A549 (cell line): ENCODE results near the gene DPEP3. TPM values are rescaled to one million over a fixed set of nuclear protein-coding genes. Genes with fewer than 3 reads are reported as not detected.
A peak's percentile ranks its signal among the peaks of the same experiment; 100 is the strongest.

Source experiments
- ATAC-seq, 2 experiments: fragments of 200-7000 bp in 1 of 2; fragments of >200 bp in 1 of 2; cut with Nextera tagmentation in 1 of 2; cut with Tn5 transposase in 1 of 2; 3 replicates each; pipeline versions ENCODE4 v1.8.0 to v1.9.1; 2018 to 2020; ENCODE audit warnings: mild to moderate bottlenecking in 1 of 2, moderate library complexity in 1 of 2
- CTCF ChIA-PET: fragments of 300-600 bp; sonication (Branson Sonifier 250); formaldehyde crosslinking; extraction: SDS; loops from one replicate; lab custom pipeline; 2021; ENCODE audit warnings: antibody characterized with exemption, inconsistent platforms; lab: Yijun Ruan, JAX
- POLR2A ChIA-PET: fragments of 350-600 bp; formaldehyde crosslinking; extraction: SDS; loops from one replicate; lab custom pipeline; 2021; ENCODE audit warnings: antibody characterized with exemption, inconsistent platforms; lab: Yijun Ruan, JAX
- DNase-seq, 2 experiments: peaks; one replicate each; pipeline versions ENCODE4 v3.0.0 to v3.0.0-alpha.2; 2011 to 2016; ENCODE audit warnings: low read depth in 1 of 2, low spot score in 1 of 2
- FAIRE-seq: peaks from 2 replicates; lab custom pipeline; 2011; peaks lifted over from hg19 to GRCh38; lab: Jason Lieb, UNC
- H3K27ac ChIP-seq, 2 experiments: fragments of >200 bp; sonication (Bioruptor Twin); formaldehyde crosslinking; 3 replicates each; pipeline ENCODE4 v1.5.1; 2016 to 2017
- H3K4me1 ChIP-seq: fragments of >200 bp; sonication (Bioruptor Twin); formaldehyde crosslinking; 3 replicates; pipeline ENCODE4 v1.6.1; 2016
- H3K4me2 ChIP-seq: fragments of >200 bp; sonication (Bioruptor Twin); formaldehyde crosslinking; 3 replicates; pipeline ENCODE4 v1.6.1; 2016
- H3K4me3 ChIP-seq: fragments of >200 bp; sonication (Bioruptor Twin); formaldehyde crosslinking; 3 replicates; pipeline ENCODE4 v1.5.1; 2016
- H3K9me3 ChIP-seq: fragments of >200 bp; sonication (Bioruptor Twin); formaldehyde crosslinking; 3 replicates; pipeline ENCODE4 v1.6.1; 2016
- CBX2 ChIP-seq: fragments of 200-600 bp; sonication (generic); IDR thresholded peaks from 2 replicates; pipeline ENCODE4 v1.6.1; 2016; ENCODE audit warnings: low read depth, mild to moderate bottlenecking, borderline replicate concordance
- CBX8 ChIP-seq: fragments of 200-600 bp; sonication (generic); IDR thresholded peaks from 2 replicates; pipeline ENCODE4 v1.6.1; 2016
- CHD2 ChIP-seq: fragments of 150-350 bp; IDR thresholded peaks from 2 replicates; pipeline ENCODE4 v1.6.1; 2014; ENCODE audit warnings: low read length; ENCODE audit not compliant: partially characterized antibody
- CHD4 ChIP-seq: fragments of 200-600 bp; sonication (generic); IDR thresholded peaks from 2 replicates; pipeline ENCODE4 v1.6.1; 2016; ENCODE audit warnings: antibody characterized with exemption, mild to moderate bottlenecking, borderline replicate concordance
- EHF ChIP-seq: fragments of 250-450 bp; sonication (Bioruptor Pico); IDR thresholded peaks from 2 replicates; pipeline ENCODE4 v1.5.0; 2020; ENCODE audit warnings: mild to moderate bottlenecking
- EP300 ChIP-seq, 2 experiments: fragments of >200 bp; sonication (Bioruptor Twin); formaldehyde crosslinking; IDR thresholded peaks; 2 replicates in 1 of 2; 3 replicates in 1 of 2; pipeline ENCODE4 v1.6.1; 2016 to 2017
- FOSB ChIP-seq: fragments of 250-450 bp; sonication (Bioruptor Pico); IDR thresholded peaks from 2 replicates; pipeline ENCODE4 v1.5.0; 2020; ENCODE audit warnings: mild to moderate bottlenecking, moderate library complexity
- HDAC2 ChIP-seq: fragments of 200-600 bp; sonication (generic); IDR thresholded peaks from 2 replicates; pipeline ENCODE4 v1.6.1; 2016
- HEYL ChIP-seq: fragments of 250-450 bp; sonication (Bioruptor Pico); IDR thresholded peaks from 2 replicates; pipeline ENCODE4 v1.8.0; 2021; ENCODE audit warnings: mild to moderate bottlenecking, moderate library complexity
- HOXA7 ChIP-seq: fragments of 250-450 bp; sonication (Bioruptor Pico); IDR thresholded peaks from 2 replicates; pipeline ENCODE4 v1.5.0; 2020; ENCODE audit warnings: mild to moderate bottlenecking, moderate library complexity
- HOXB13 ChIP-seq: fragments of 250-450 bp; sonication (Bioruptor Pico); IDR thresholded peaks from 2 replicates; pipeline ENCODE4 v1.5.0; 2020; ENCODE audit warnings: low read depth, mild to moderate bottlenecking, moderate library complexity
- JUNB ChIP-seq: fragments of >200 bp; sonication (Bioruptor Twin); formaldehyde crosslinking; IDR thresholded peaks from 2 replicates; pipeline ENCODE4 v1.6.1; 2016
- KDM5A ChIP-seq: fragments of 200-600 bp; sonication (generic); IDR thresholded peaks from 2 replicates; pipeline ENCODE4 v1.6.1; 2016; ENCODE audit warnings: antibody characterized with exemption, mild to moderate bottlenecking
- MAFK ChIP-seq: fragments of 450-650 bp; IDR thresholded peaks from 2 replicates; pipeline ENCODE4 v1.6.1; 2014; ENCODE audit not compliant: partially characterized antibody
- MAZ ChIP-seq: fragments of 150-350 bp; IDR thresholded peaks from 2 replicates; pipeline ENCODE4 v1.6.1; 2014; ENCODE audit warnings: antibody characterized with exemption, low read depth, low read length, borderline replicate concordance
- NPAS2 ChIP-seq: fragments of 250-450 bp; sonication (Bioruptor Pico); IDR thresholded peaks from 2 replicates; pipeline ENCODE4 v1.8.0; 2022; ENCODE audit warnings: mild to moderate bottlenecking, moderate library complexity, borderline replicate concordance
- PHF8 ChIP-seq: fragments of 200-600 bp; sonication (generic); IDR thresholded peaks from 2 replicates; pipeline ENCODE4 v1.6.1; 2016; ENCODE audit warnings: low read depth, mild to moderate bottlenecking, antibody characterized with exemption, moderate library complexity, borderline replicate concordance
- POLR2A ChIP-seq: IDR thresholded peaks from 2 replicates; pipeline ENCODE4 v1.6.1; 2012; ENCODE audit warnings: mild to moderate bottlenecking, low read length
- POLR2AphosphoS2 ChIP-seq: conservative IDR thresholded peaks from 2 replicates; pipeline ENCODE4 v1.6.1; 2012; ENCODE audit warnings: low read length, improper control_type of control experiment, inconsistent platforms
- RAD21 ChIP-seq, 2 experiments: fragments of >200 bp in 1 of 2; sonication (Bioruptor Twin) in 1 of 2; formaldehyde crosslinking in 1 of 2; IDR thresholded peaks in 1 of 2; conservative IDR thresholded peaks in 1 of 2; 2 replicates in 1 of 2; 3 replicates in 1 of 2; pipeline ENCODE4 v1.6.1; 2012 to 2018; ENCODE audit warnings: inconsistent platforms in 1 of 2
- RARB ChIP-seq: fragments of 250-450 bp; sonication (Bioruptor Pico); IDR thresholded peaks from 2 replicates; pipeline ENCODE4 v1.8.0; 2021; ENCODE audit warnings: mild to moderate bottlenecking, moderate library complexity
- RCOR1 ChIP-seq: fragments of 150-350 bp; IDR thresholded peaks from 2 replicates; pipeline ENCODE4 v1.6.1; 2014; ENCODE audit warnings: antibody characterized with exemption, low read length, low read depth
- RNF2 ChIP-seq: fragments of 200-600 bp; sonication (generic); IDR thresholded peaks from 2 replicates; pipeline ENCODE4 v1.6.1; 2016; ENCODE audit warnings: low read depth, mild to moderate bottlenecking, antibody characterized with exemption, moderate library complexity, borderline replicate concordance
- WGBS: methylation state at CpG from one replicate; pipeline ENCODE4 v1.1.6; 2017; ENCODE audit errors: missing lambda C conversion rate; 5-methylcytosine and 5-hydroxymethylcytosine counted together
- polyA plus RNA-seq, 4 experiments: library from polyadenylated mRNA; depleted of rRNA in 3 of 4; stranded (reverse); fragments of >200 nt; fragmentation: RNase III in 1 of 4; extraction: RNeasy Plus Mini Kit Qiagen cat#74134 plus additional on column Dnase treatment in 1 of 4; gene quantifications; 2 replicates in 3 of 4; 3 replicates in 1 of 4; pipeline ENCODE4 v1.2.3, GENCODE V29; 2011 to 2017
- TF ChIP-seq, protein P1 (sequence below): fragments of >200 bp; sonication (Bioruptor Twin); formaldehyde crosslinking; IDR thresholded peaks from 2 replicates; pipeline ENCODE4 v1.6.1; 2016
- TF ChIP-seq, protein P2 (sequence below): fragments of >200 bp; sonication (Bioruptor Twin); formaldehyde crosslinking; IDR thresholded peaks from 3 replicates; pipeline ENCODE4 v1.6.1; 2016
- TF ChIP-seq, protein P3 (sequence below): fragments of 250-450 bp; sonication (Bioruptor Pico); IDR thresholded peaks from 2 replicates; pipeline ENCODE4 v1.5.0; 2020; ENCODE audit warnings: low read depth, mild to moderate bottlenecking, moderate library complexity

Gene DPEP3
- polyA plus RNA-seq, 2 of the 4 experiments (the other 2 are of a cell fraction) = not detected

DNA sequence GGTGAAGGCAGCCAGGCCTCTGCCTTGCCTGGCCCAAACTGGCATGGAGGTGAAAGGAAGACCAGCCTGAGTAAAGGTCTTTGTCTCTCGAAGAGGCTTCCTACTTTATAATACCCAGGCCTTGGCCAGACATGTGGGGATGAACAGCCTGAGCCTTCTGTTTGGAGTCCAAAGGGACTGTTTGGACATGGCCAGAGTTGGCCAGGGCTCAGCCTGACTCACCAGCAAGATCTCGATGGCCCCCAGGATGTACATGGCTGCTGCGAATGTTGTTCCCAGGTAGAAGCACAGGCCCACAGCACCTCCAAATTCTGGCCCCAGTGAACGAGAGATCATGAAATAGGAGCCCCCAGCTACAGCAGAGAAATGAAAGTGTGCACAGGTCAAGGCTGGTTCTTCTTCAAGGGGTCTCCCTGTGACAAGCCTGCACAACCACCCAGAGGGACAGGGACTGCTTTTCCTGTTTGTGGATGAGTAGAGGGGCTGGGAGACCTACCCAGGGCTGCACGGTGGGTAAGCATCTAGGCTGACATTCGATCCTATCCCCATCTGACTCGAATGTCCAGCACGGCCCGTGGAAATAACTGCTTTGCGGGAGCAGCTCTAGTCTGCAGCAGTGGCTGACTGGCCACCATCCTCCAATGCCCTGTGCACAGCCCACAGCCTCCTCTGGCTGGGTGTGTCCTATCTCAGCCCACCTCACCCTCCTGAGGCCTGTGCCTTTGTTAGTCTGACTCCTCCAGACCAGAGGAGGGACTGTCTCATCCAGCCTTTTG, 25.7 kb downstream of the DPEP3 start:
- Histone ChIP-seq H3K4me1 (no peaks in the 10 kb centered on the region), H3K4me3 (no peak overlapping the region), H3K27ac (no peak overlapping the region), H3K9me3 (no peaks in the 10 kb centered on the region), H3K4me2 (no peak overlapping the region)
- ChIA-PET CTCF (interaction anchor here (0.8 to 8.4 kb wide), 4 partner anchors 11 to 138 kb away, joined by 3 to 54 read pairs (median 6); partner anchors contain the start of gene LCAT), POLR2A (interaction anchor here (0.5 kb wide), 1 partner anchor 86 kb away, joined by 5 read pairs; no protein-coding TSS in a partner anchor)
- no peak for FAIRE-seq
- WGBS = 85% methylated on average over 10 of the region's 10 CpGs
- TF ChIP-seq RAD21 (conservative IDR thresholded peaks at IDR 0.05 in 1 of 2, IDR thresholded peaks at IDR 0.05 in 1 of 2) (no peak), PHF8 (no peak), MAFK (no peak), RARB (CRISPR knock-in tag) (no peak), EP300 (IDR thresholded peaks at IDR 0.05) (no peak), JUNB (no peak), HOXA7 (CRISPR knock-in tag) (no peak)
- ATAC-seq = peak; percentile 16 to 22; a peak in 3 of 6 replicates
- no peak for DNase-seq

DNA sequence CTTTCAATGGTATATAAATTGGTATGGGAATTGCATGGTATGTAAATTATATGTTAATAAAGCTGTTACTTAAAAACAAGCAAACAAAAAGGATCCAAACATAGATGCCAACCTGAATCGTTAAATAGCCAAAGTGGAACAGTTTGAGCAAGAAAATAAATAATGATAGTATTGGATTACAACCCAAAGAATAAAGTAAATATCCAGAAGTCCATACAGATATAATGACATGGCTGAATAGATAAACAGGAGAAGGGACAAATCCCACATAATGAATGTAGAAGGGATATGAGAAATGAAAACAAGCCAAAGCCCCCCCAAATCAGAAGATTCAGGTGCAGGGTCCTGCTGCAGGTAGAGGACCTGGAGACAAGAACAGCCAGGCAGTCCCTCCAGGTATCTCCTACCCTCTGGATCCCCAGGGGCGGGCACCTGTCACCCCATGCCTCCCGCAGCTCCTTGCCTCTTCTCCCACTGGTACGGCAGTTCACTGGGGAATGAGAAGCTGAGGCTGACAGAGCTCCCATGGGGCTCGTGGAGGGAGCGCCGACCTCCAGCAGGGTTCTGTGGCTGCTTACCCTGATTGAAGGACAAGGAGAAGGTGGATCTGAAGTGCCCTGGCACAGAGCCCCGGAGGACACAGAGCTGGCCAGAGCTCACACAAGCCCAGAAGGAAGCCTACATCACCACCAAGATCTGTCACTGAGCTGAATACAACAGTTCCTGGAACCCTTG, 26.5 kb downstream of the DPEP3 start:
- DNase-seq (no peak), FAIRE-seq (no peak), ATAC-seq (no peak)
- WGBS = 90% methylated on average over 4 of the region's 8 CpGs
- Histone ChIP-seq H3K4me2 (no peak overlapping the region), H3K9me3 (no peaks in the 10 kb centered on the region), H3K4me1 (no peaks in the 10 kb centered on the region), H3K4me3 (no peak overlapping the region), H3K27ac (no peak overlapping the region)
- ChIA-PET CTCF (interaction anchor here (0.8 to 8.4 kb wide), 3 partner anchors 12 to 138 kb away, joined by 3 to 54 read pairs (median 8); partner anchors contain the start of gene LCAT), POLR2A (interaction anchor here (0.5 kb wide), 1 partner anchor 87 kb away, joined by 5 read pairs; no protein-coding TSS in a partner anchor)
- TF ChIP-seq KDM5A (no peak), HDAC2 (no peak), HOXB13 (CRISPR knock-in tag) (no peak), HEYL (CRISPR knock-in tag) (no peak), CHD2 (no peak), MAZ (no peak), RNF2 (no peak), CHD4 (no peak), CBX2 (no peak), EHF (no peak), NPAS2 (CRISPR knock-in tag) (no peak), RCOR1 (no peak), FOSB (CRISPR knock-in tag) (no peak), POLR2AphosphoS2 (no peak), POLR2A (no peak), CBX8 (no peak)
- TF ChIP-seq, protein P1, sequence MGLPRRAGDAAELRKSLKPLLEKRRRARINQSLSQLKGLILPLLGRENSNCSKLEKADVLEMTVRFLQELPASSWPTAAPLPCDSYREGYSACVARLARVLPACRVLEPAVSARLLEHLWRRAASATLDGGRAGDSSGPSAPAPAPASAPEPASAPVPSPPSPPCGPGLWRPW = no peak
- TF ChIP-seq, protein P2, sequence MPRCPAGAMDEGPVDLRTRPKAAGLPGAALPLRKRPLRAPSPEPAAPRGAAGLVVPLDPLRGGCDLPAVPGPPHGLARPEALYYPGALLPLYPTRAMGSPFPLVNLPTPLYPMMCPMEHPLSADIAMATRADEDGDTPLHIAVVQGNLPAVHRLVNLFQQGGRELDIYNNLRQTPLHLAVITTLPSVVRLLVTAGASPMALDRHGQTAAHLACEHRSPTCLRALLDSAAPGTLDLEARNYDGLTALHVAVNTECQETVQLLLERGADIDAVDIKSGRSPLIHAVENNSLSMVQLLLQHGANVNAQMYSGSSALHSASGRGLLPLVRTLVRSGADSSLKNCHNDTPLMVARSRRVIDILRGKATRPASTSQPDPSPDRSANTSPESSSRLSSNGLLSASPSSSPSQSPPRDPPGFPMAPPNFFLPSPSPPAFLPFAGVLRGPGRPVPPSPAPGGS = no peak
- TF ChIP-seq, protein P3, sequence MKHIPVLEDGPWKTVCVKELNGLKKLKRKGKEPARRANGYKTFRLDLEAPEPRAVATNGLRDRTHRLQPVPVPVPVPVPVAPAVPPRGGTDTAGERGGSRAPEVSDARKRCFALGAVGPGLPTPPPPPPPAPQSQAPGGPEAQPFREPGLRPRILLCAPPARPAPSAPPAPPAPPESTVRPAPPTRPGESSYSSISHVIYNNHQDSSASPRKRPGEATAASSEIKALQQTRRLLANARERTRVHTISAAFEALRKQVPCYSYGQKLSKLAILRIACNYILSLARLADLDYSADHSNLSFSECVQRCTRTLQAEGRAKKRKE (CRISPR knock-in tag) = no peak
